ENCODE data around the gene GCLM. TPM values are rescaled to one million over a fixed set of nuclear protein-coding genes. Genes with fewer than 3 reads are reported as not detected.
"Not testable (repeated sequence)": the region's sequence is repeated elsewhere in the genome, so short reads cannot be mapped to it uniquely, and the experiment has no call there.

GCLM gene, protein sequence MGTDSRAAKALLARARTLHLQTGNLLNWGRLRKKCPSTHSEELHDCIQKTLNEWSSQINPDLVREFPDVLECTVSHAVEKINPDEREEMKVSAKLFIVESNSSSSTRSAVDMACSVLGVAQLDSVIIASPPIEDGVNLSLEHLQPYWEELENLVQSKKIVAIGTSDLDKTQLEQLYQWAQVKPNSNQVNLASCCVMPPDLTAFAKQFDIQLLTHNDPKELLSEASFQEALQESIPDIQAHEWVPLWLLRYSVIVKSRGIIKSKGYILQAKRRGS
- 10 to 100 TPM in 1 of 4 donors, 1 to 10 TPM in 3; 7.4 to 14.1 (median 8.7) TPM for total RNA-seq

DNA sequence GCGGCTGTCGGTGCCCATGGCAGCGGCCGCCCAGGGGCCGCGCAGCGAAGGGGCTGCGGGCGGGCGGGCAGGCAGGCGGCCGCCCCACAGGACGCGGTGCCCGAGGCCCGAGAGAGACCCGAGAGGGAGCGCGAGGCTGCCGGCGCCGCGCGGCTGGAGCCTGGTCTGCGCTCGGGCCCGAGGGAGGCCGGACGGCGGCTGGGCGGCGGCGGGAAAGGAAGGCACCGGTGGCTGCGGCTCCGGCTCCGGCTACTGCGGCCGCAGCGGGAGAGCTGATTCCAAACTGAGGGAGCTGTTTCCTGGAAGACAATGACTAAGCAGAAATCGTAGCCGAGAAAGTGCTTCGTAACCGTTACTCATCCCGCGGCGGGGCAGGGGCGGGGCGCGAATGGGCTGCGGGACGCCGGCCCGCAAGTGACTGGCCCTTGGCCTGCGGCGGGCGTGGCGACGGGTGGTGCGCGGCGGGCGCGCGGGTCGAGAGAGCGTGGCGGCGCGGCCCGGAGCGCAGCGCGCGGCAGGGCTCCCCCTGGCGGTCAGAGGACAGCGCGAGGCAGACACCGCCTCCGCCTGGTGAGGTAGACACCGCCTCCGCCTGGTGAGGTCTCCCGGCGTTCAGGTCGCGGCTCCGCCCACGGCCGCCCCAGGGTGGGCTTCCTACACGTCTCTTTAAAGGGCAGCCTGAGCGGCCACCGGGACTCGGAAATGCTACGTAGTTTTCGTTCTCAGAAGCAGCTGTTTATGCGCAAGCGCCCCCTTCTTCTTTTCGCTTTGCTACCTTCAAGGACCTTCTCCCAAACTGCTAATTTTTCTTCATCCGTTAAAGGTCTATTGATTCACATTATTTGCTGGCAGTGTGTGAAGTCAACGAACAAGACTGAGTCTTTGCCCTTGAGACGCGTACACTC is at the start of gene GCLM:
Gene GCLM (minus strand): TSS at position 285 of the 905 bp plus-strand sequence. CDS start 267 bp downstream, at position 18.
- Histone ChIP-seq H3K9me3 (no peaks in the 10 kb centered on the region), H3K27me3 (no peaks in the 10 kb centered on the region), H3K4me1 (peaks cover 0 to 32% (median 4%) of the 10 kb centered on the region in 3 donors), H3K36me3 (no peaks in the 10 kb centered on the region), H3K27ac (peak within 1 kb of the TSS; percentile 48 to 90 (median 88)), H3K4me3 (peak within 1 kb of the TSS; percentile 88 to 94)
- 3 to 35% methylated on average over 4 to 13 of the region's 102 CpGs for WGBS, 2 donors (ENCODE audit: low coverage in 1 of 2)
- ATAC-seq: peak; percentile 99
- TF ChIP-seq POLR2AphosphoS5 (IDR thresholded peaks at IDR 0.05) (peak; percentile 94), EP300 (IDR thresholded peaks at IDR 0.05) (no peak), CTCF (IDR thresholded peaks at IDR 0.05) (peak; percentile 62 to 95 (median 91)), POLR2A (IDR thresholded peaks at IDR 0.05) (peak in 1 of 2 donors; percentile 75)

- Histone ChIP-seq H3K9me3 (peaks cover 0 to 26% (median 0%) of the 10 kb centered on the region in 3 donors), H3K4me1 (no peaks in the 10 kb centered on the region), H3K36me3 (no peaks in the 10 kb centered on the region), H3K27me3 (no peaks in the 10 kb centered on the region), H3K4me3 (no peak overlapping the region), H3K27ac (no peak overlapping the region)
- no peak for ATAC-seq
- TF ChIP-seq POLR2A (IDR thresholded peaks at IDR 0.05): no peak
- TF ChIP-seq CTCF (IDR thresholded peaks at IDR 0.05): no peak
- no peak for TF ChIP-seq EP300 (IDR thresholded peaks at IDR 0.05)
- TF ChIP-seq POLR2AphosphoS5 (IDR thresholded peaks at IDR 0.05): no peak
- WGBS, 2 donors (ENCODE audit: low coverage in 1 of 2): 45 to 63% methylated on average over 1 of the region's 1 CpG
Observed at GRCh38 chr1:93958726-93959100, 49.5 kb upstream of the GCLM start.

- Histone ChIP-seq H3K36me3 (no peaks in the 10 kb centered on the region), H3K4me1 (no peaks in the 10 kb centered on the region), H3K27me3 (no peaks in the 10 kb centered on the region), H3K27ac (no peak overlapping the region), H3K9me3 (peaks cover 0 to 26% (median 0%) of the 10 kb centered on the region in 3 donors), H3K4me3 (no peak overlapping the region)
- TF ChIP-seq POLR2A (IDR thresholded peaks at IDR 0.05): no peak
- no peak for TF ChIP-seq POLR2AphosphoS5 (IDR thresholded peaks at IDR 0.05)
- no peak for TF ChIP-seq CTCF (IDR thresholded peaks at IDR 0.05)
- TF ChIP-seq EP300 (IDR thresholded peaks at IDR 0.05): no peak
- no peak for ATAC-seq
- WGBS, 2 donors (ENCODE audit: low coverage in 1 of 2): 67 to 71% methylated on average over 1 of the region's 1 CpG
Observed at GRCh38 chr1:93958032-93958725, 48.9 kb upstream of the GCLM start.

GRCh38 chr1:93955765-93956164 is 46.5 kb upstream of the GCLM start:
- H3K9me3 ChIP-seq: peaks cover 0 to 26% (median 0%) of the 10 kb centered on the region in 3 donors
- no peak for ATAC-seq
- H3K27ac ChIP-seq: no peak overlapping the region
- WGBS, 2 donors (ENCODE audit: low coverage in 1 of 2): 73 to 78% methylated on average over 1 of the region's 1 CpG
- TF ChIP-seq POLR2AphosphoS5 (IDR thresholded peaks at IDR 0.05) (no peak), EP300 (IDR thresholded peaks at IDR 0.05) (no peak), CTCF (IDR thresholded peaks at IDR 0.05) (no peak), POLR2A (IDR thresholded peaks at IDR 0.05) (no peak)
- H3K4me1 ChIP-seq: no peaks in the 10 kb centered on the region
- H3K27me3 ChIP-seq: no peaks in the 10 kb centered on the region
- no peak overlapping the region for H3K4me3 ChIP-seq
- H3K36me3 ChIP-seq: no peaks in the 10 kb centered on the region

DNA sequence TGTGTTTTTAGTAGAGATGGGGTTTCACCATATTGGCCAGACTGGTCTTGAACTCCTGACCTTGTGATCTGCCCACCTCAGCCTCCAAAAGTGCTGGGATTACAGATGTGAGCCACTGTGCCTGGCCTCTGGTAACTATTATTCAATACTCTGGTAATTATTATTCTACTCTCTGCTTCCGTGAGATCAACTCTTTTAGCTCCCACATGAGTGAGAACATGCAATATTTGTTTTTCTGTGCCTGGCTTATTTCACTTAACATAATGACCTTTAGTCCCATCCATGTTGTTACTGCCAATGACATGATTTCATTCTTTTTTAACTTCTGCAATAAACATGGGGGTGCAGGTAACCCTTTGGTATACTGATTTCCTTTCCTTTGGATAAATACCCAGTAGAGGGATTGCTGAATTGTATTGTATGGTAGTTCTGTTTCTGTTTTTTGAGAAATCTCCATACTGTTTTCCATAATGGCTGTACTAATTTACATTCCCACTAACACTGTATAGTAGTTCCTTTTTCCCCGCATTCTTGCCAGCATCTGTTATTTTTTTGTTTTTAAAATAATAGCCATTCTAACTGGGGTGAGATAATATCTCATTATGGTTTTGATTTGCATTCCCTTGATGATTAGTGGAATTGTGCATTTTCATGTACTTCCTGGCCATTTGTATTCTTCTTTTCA is 37.9 kb upstream of the GCLM start:
- not testable (repeated sequence) for H3K4me3 ChIP-seq, H3K36me3 ChIP-seq, H3K4me1 ChIP-seq, H3K27me3 ChIP-seq, H3K27ac ChIP-seq, H3K9me3 ChIP-seq, ATAC-seq
- WGBS, 2 donors (ENCODE audit: low coverage in 1 of 2): 67 to 82% methylated on average over 2 of the region's 2 CpGs

Measured in gastroesophageal sphincter (tissue), 4 donors.